NOMO-1 treated with DMSO at 0.1 percent for 48 hours (cell line): ENCODE results near the gene VRK2.

ENCODE experiments used
- DNase-seq: peaks from one replicate; lab custom pipeline; 2025; ENCODE audit not compliant: unreplicated experiment; lab: John Stamatoyannopoulos, UW

Gene VRK2

GRCh38 chr2:58046585-58047372 is at the start of gene VRK2:
Gene VRK2 (plus strand): TSS chr2:58046806. CDS start chr2:58048832, 2,026 bp downstream.
- DNase-seq, result peak; percentile 93

GRCh38 chr2:58006256-58006951 is 40.2 kb upstream of the VRK2 start:
- DNase-seq, result no peak

GRCh38 chr2:58006952-58007284 is 39.7 kb upstream of the VRK2 start:
- no peak for DNase-seq

- no peak for DNase-seq
Observed at GRCh38 chr2:58010599-58010998, 36.0 kb upstream of the VRK2 start.

GRCh38 chr2:58019229-58019628 is 27.4 kb upstream of the VRK2 start:
- peak; percentile 19 for DNase-seq

GRCh38 chr2:58025150-58025933 is 21.3 kb upstream of the VRK2 start:
- DNase-seq, result no peak

GRCh38 chr2:58027029-58027428 is 19.6 kb upstream of the VRK2 start:
- no peak for DNase-seq

- DNase-seq, result no peak
Observed at GRCh38 chr2:58030771-58031170, 15.8 kb upstream of the VRK2 start.

- peak; percentile 85 for DNase-seq
Observed at GRCh38 chr2:58032016-58032763, 14.4 kb upstream of the VRK2 start.

GRCh38 chr2:58032764-58033080 is 13.9 kb upstream of the VRK2 start:
- no peak for DNase-seq

- DNase-seq, result no peak
Observed at GRCh38 chr2:58033530-58033929, 13.1 kb upstream of the VRK2 start.

GRCh38 chr2:58035352-58035751 is 11.3 kb upstream of the VRK2 start:
- DNase-seq, result no peak

- DNase-seq, result peak; percentile 79
Observed at GRCh38 chr2:58039170-58039611, 7.4 kb upstream of the VRK2 start.

GRCh38 chr2:58042486-58042970 is 4.1 kb upstream of the VRK2 start:
- no peak for DNase-seq

GRCh38 chr2:58044145-58044544 is 2.5 kb upstream of the VRK2 start:
- DNase-seq, result no peak

- no peak for DNase-seq
Observed at GRCh38 chr2:58045580-58046334, 849 bp upstream of the VRK2 start.

- DNase-seq, result no peak
Observed at GRCh38 chr2:58046335-58046584, 346 bp upstream of the VRK2 start.

- peak; percentile 61 for DNase-seq
Observed at GRCh38 chr2:58047373-58047935, 848 bp downstream of the VRK2 start.

- no peak for DNase-seq
Observed at GRCh38 chr2:58047961-58048360, 1.4 kb downstream of the VRK2 start.

- DNase-seq, result no peak
Observed at GRCh38 chr2:58051445-58051844, 4.8 kb downstream of the VRK2 start.
